Measurements from ENCODE around the gene MARCKS. TPM values are rescaled to one million over a fixed set of nuclear protein-coding genes. Genes with fewer than 3 reads are reported as not detected.

Gene MARCKS
- total RNA-seq, 1 experiment from 2014 or later = 167 TPM

Other genes starting within 250 kb of the MARCKS start
- 331 and 358 TPM in 2 replicates for gene HDAC2, start 113.8 kb downstream of the MARCKS start, total RNA-seq (2014; rRNA removed; shearing (Covaris generic))

Measured in SJCRH30 (cell line).